ENCODE results near the gene MAP4K2. TPM values are rescaled to one million over a fixed set of nuclear protein-coding genes. Genes with fewer than 3 reads are reported as not detected.

MAP4K2 gene
- total and polyA plus RNA-seq, 2 of the 13 experiments (the other 11 are each of a cell fraction or from before 2014, with no cell fraction given), result 8.3 to 17.6 TPM

GRCh38 chr11:64751580-64751979 is 51.4 kb downstream of the MAP4K2 start (continued):
- TF ChIP-seq FOXO4 (CRISPR knock-in tag; conservative IDR thresholded peaks at IDR 0.05) (no peak), ZNF274 (CRISPR knock-in tag; IDR thresholded peaks at IDR 0.05) (no peak), CBX5 (CRISPR knock-in tag; IDR thresholded peaks at IDR 0.05; ENCODE audit: borderline replicate concordance) (no peak), CHD2 (IDR thresholded peaks at IDR 0.05; ENCODE audit: low read depth, low read length) (no peak), SKIL (CRISPR knock-in tag; IDR thresholded peaks at IDR 0.05; ENCODE audit: borderline replicate concordance) (no peak), HOXA3 (CRISPR knock-in tag; IDR thresholded peaks at IDR 0.05) (no peak), NPAS2 (CRISPR knock-in tag; IDR thresholded peaks at IDR 0.05; ENCODE audit: borderline replicate concordance) (no peak), STAG1 (CRISPR knock-in tag; IDR thresholded peaks at IDR 0.05) (no peak), HNF1B (CRISPR knock-in tag; IDR thresholded peaks at IDR 0.05) (no peak), KLF11 (CRISPR knock-in tag; IDR thresholded peaks at IDR 0.05) (no peak), ZMYM3 (CRISPR knock-in tag; IDR thresholded peaks at IDR 0.05) (peak; percentile 90), HNF4A (CRISPR knock-in tag; IDR thresholded peaks at IDR 0.05) (peak; percentile 39; the same call in 1 of the 2 replicates), KIAA2018 (CRISPR knock-in tag; IDR thresholded peaks at IDR 0.05; ENCODE audit: borderline replicate concordance) (no peak), ZBTB14 (CRISPR knock-in tag; IDR thresholded peaks at IDR 0.05) (no peak)
